ENCODE results near the gene AREL1. TPM values are rescaled to one million over a fixed set of nuclear protein-coding genes. Genes with fewer than 3 reads are reported as not detected.
"Not testable (repeated sequence)": the region's sequence is repeated elsewhere in the genome, so short reads cannot be mapped to it uniquely, and the experiment has no call there.

Gene AREL1
- total and polyA plus RNA-seq, 2 of the 8 experiments (the other 6 are each of a cell fraction or from before 2014, with no cell fraction given): 31.4 to 49.1 TPM

GRCh38 chr14:74712499-74713394 is at the start of gene AREL1, which contains the start of gene FCF1 (continued):
- TF ChIP-seq SAP30 (IDR thresholded peaks at IDR 0.05; ENCODE audit: insufficient read depth, insufficient replicate concordance, low read length): peak; percentile 37
- TF ChIP-seq EGR1 (IDR thresholded peaks at IDR 0.05; ENCODE audit: borderline replicate concordance, low read depth, low read length): no peak
- TF ChIP-seq SP2 (IDR thresholded peaks at IDR 0.05; ENCODE audit: low read length): no peak
- no peak for TF ChIP-seq FOSL1 (IDR thresholded peaks at IDR 0.05; ENCODE audit: insufficient read depth, low read depth, low read length)
- peak; percentile 64 to 91 for TF ChIP-seq POLR2A (IDR thresholded peaks at IDR 0.05; ENCODE audit: control extremely low read depth in 1 of 2, low read depth in 2 of 2, low read length in 2 of 2)
- peak; percentile 74 for TF ChIP-seq KDM4A (IDR thresholded peaks at IDR 0.05; ENCODE audit: low read depth, low read length, severe bottlenecking)

- not testable (repeated sequence) for H3K4me3 ChIP-seq (ENCODE audit: extremely low read depth in 1 of 4, insufficient read depth in 2 of 4, low read depth in 3 of 4, low read length in 4 of 4); H3K4me1 ChIP-seq (replicated peaks in 1 of 4; ENCODE audit: control insufficient read depth in 3 of 4, insufficient read depth in 4 of 4, low read length in 3 of 4); H3K4ac ChIP-seq (replicated peaks; ENCODE audit: insufficient read length, low read depth, low read length); H2BK5ac ChIP-seq (ENCODE audit: low read depth, low read length); H3K36me3 ChIP-seq (ENCODE audit: control insufficient read depth in 2 of 4, insufficient read depth in 4 of 4, low read length in 3 of 4); FAIRE-seq; H3K18ac ChIP-seq (ENCODE audit: extremely low read depth, low read length); H2AFZ ChIP-seq (ENCODE audit: low read length); H3K4me2 ChIP-seq (ENCODE audit: insufficient read depth in 1 of 2, low read depth in 2 of 2, low read length in 2 of 2); H3K79me2 ChIP-seq (ENCODE audit: control insufficient read depth in 1 of 2, insufficient read depth in 2 of 2, low read length in 2 of 2); H3K79me1 ChIP-seq (ENCODE audit: low read depth, low read length); H3K23me2 ChIP-seq (ENCODE audit: low read depth, low read length); H2AK5ac ChIP-seq (ENCODE audit: low read depth, low read length); H4K91ac ChIP-seq (replicated peaks; ENCODE audit: insufficient read length, low read length); H2BK15ac ChIP-seq (ENCODE audit: low read length); DNase-seq (ENCODE audit: low read depth in 1 of 2, low spot score in 2 of 2); H3K27ac ChIP-seq (ENCODE audit: low read depth, low read length); H2BK20ac ChIP-seq (ENCODE audit: low read length); H3K56ac ChIP-seq (replicated peaks; ENCODE audit: insufficient read length, low read depth, low read length); H2BK120ac ChIP-seq (replicated peaks; ENCODE audit: low read depth, low read length); H4K8ac ChIP-seq (ENCODE audit: extremely low read depth, insufficient read depth, low read length); H4K5ac ChIP-seq (ENCODE audit: insufficient read length, low read depth, low read length); H3K9me3 ChIP-seq (ENCODE audit: insufficient read depth in 2 of 2, low read depth in 1 of 2, low read length in 1 of 2); H2BK12ac ChIP-seq (ENCODE audit: low read depth, low read length); H3K14ac ChIP-seq (ENCODE audit: insufficient read length); H3K9ac ChIP-seq (replicated peaks in 1 of 4; ENCODE audit: extremely low read depth in 1 of 4, low read depth in 3 of 4, low read length in 3 of 4); H4K20me1 ChIP-seq (replicated peaks in 1 of 2; ENCODE audit: control insufficient read depth in 1 of 2, insufficient read depth in 2 of 2, low read length in 2 of 2); H3K27me3 ChIP-seq (replicated peaks in 1 of 4; ENCODE audit: control insufficient read depth in 3 of 4, extremely low read depth in 1 of 4, insufficient read depth in 3 of 4, low read length in 3 of 4); H3K23ac ChIP-seq (ENCODE audit: insufficient read length)
- POLR2A ChIA-PET (ENCODE audit: partially characterized antibody): interaction anchor here (0.5 kb wide), 1 partner anchor 9 kb away, joined by 3 read pairs; no protein-coding TSS in a partner anchor
- WGBS, 2 experiments (ENCODE audit: extremely low coverage in 1 of 2, insufficient coverage in 1 of 2, insufficient read length in 1 of 2, insufficient replicate concordance in 2 of 2, low coverage in 1 of 2, low lambda C conversion rate in 2 of 2, missing lambda C conversion rate in 1 of 2): 87% methylated on average over 5 of the region's 5 CpGs; no CpG with 5 or more reads in 1 of the 2 experiments
- CTCF ChIA-PET (ENCODE audit: partially characterized antibody): interaction anchor here (0.5 kb wide), 1 partner anchor 29 kb away, joined by 3 read pairs; no protein-coding TSS in a partner anchor
Observed at GRCh38 chr14:74758505-74758904, 45.6 kb upstream of the AREL1 start.
